Superior temporal gyrus (tissue), 1 donor: ENCODE measurements around the gene NETO2.
"Not testable (repeated sequence)": the region's sequence is repeated elsewhere in the genome, so short reads cannot be mapped to it uniquely, and the experiment has no call there.

Source experiments
- DNase-seq: peaks from one replicate; pipeline ENCODE4 v3.0.0-alpha.2; 2016; ENCODE audit errors: extremely low spot score

The NETO2 gene

DNA sequence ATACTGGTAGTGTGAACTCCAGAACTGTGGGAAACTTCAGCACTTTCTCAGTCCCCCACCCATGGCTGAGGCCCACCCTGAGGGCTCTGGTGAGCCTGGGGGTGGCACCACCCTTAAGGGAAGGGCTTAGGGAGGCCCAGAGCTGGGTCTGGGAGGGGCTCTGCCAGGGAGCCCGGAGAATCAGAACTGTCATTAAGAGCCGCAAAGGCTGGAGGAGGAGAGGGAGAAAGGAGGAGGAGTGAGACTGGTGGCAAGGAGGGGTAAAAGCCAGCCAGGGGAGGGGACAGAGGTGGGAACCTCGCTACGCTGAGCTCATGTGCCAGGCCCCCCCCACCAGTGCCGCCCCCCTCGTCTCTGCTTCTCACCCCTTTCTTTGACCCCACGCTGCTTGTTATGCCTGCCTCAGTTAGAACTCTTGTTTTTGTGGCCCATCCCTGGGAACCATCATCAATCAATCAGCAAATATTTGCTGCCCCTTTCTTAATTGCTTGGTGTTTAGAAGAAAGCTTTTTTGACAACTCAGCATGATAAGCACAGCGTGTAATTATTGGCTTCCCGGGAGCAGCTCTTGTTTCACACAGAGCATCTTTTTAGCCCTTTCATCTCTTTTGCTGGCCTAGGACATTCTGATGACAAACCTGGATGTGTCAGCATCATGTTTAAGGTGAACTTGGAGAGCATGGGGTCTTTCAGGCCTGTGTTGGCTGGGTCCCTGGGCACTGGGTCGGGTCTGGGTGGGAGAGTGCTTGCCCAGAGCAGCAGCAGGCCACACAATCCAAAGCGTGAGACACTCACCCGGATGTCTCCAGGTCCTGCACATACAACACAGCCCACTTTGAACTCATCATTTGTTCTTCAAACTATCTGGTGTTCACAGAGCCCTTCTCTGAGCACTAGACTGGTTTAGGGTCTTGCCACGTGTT lies 77.7 kb downstream of the NETO2 start:
- DNase-seq = no peak

DNA sequence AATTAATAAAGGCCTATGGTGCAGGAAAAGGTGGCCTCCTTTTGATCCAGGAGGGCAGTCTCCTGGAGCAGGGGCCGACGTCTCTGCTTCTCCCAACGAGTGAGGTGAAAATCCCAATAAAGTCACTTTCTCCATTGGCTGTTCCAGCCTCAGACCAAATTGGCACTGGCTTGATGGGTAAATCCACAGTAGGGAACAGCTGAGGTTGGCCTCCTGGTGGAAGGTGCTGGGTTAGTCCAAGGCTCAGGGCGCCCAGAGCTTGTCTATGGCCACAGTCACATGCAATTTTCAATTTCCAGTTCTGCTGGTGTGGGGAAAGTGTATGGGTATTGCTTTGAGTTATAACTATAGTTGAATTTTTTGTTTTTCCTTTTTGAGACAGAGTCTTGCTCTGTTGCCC lies 79.0 kb downstream of the NETO2 start:
- DNase-seq = no peak

DNA sequence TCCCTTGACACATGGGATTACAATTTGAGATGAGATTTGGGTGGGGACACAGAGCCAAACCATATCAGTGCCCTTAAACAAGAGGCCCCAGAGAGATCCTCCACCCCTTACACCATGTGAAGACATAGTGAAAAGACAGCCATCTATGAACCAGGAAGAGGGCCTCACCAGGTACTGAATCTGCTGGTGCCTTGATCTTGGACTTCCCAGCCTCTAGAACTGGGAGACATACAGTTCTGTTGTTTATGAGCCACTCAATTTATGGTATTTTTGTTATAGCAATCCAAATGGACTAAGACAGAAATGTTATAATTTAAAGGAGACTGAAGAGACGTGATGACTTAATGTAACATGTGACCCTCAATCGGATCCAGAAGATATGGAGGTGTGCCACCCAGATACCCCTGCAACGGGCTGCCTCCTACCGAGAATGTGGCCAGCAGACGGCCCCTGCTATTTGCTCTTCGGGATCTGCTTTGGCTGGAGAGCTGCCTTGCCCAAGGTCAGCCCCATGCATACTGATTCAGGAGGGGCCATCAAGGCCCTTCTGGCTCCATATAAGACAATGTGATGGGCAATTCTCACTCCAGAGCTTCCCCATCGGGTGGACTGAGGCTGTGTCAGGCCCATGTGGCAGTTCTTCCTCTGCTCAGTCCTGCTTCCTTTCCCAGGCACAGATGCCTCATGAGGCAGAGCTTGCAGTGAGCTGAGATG lies 80.6 kb downstream of the NETO2 start:
- no peak for DNase-seq

DNA sequence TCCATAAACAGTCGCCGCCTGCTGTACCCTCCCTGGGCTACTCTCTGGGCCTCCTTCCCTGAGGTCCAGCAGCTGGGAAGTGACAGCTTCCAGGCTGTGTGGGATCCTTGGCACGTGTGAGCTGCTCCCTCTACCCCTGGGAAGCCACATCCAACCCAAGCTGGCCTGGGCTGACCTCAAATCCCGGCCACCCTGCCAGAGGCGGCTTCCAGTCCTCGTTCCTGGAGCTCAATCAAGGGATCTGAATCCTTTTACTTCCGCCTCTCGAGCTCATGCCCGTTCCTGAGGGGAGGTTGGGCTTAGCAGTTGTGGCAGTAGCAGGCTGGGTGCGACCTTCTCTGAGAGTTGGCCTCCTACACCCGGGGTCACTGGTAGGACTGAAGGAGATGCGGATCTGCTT lies 82.5 kb downstream of the NETO2 start:
- DNase-seq = no peak

DNA sequence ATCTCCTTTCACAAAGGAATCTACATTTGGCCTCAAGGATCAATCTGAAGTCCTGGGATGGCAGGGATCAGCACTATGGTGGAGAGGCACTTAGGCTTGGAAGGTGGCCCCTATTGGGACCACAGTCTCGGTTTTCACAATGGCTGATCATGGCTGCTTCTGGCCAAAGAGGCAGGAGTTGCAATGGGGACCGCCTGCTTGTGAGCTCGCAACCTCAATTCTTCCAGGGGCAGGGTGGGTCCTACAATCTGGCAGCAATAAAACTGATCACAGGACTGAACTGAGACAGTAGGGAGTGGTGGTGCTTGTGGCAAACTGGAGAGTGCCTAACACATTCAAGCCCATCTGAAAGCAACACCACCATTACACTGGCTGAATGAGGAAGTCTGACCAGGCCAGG lies 83.1 kb downstream of the NETO2 start:
- DNase-seq = no peak

DNA sequence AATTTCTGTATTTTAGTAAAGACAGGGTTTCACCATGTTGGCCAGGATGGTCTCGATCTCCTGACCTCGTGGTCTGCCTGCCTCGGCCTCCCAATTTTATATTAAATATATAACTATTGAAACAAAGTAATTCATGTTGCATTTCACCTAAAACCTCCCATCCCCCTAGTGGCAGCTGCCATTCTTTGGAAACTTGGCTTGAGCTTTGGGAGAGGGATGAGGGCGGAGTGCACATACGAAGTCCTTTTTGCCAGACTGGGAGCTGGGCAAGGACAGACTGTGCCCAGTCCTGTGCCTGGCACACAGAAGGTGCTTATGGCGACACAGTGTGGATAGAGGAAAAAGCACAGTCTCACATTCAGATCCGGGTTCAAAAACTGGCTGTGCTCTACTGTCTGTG lies 83.8 kb downstream of the NETO2 start:
- no peak for DNase-seq

DNA sequence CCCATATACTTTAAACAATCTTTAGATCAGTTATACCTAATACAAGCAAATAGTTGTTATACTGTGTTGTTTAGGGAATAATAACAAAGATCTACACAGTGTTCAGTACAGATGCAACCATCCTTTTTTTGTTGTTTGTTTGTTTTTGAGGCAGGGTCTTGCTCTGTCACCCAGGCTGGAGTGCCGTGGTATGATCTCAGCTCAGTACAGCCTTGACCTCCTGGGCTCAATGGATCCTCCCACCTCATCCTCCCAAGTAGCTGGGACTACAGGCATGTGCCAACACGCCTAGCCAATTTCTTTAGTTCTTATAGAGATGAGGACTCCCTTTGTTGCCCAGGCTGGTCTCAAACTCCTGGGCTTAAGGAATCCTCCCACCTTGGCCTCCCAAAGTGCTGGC lies 84.6 kb downstream of the NETO2 start:
- DNase-seq = not testable (repeated sequence)

DNA sequence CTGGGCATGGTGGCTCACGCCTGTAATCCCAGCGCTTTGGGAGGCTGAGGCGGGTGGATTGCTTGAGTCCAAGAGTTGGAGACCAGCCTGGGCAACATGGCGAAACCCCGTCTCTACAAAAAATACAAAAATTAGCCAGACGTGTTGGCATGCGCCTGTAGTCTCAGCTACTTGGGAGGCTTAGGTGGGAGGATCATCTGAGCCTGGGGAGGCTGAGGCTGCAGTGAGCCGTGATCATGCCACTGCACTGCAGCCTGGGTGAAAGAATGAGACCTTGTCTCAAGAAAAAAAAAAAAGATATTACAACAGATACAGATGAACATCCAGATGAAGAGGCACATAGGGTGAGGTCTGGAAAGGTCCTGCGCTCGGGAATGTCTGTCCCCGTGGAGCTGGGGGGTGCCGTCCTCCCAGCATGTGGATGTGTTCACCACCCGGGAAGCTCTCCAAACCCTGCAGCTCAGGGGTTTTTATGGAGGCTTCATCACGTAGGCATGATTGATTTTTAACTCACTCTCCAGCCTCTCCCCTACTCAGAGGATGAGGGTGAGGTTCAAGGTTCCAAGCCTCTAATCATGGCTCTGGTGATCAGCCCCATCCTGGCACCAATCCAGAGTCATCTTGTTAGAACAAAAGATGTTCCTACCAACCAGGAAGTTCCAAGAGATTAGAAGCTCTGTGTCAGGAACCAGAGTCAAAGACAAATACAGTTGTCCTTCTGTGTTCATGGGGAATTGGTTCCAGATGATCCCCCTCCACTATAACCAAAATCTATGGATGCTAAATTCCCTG lies 85.3 kb downstream of the NETO2 start:
- no peak for DNase-seq

DNA sequence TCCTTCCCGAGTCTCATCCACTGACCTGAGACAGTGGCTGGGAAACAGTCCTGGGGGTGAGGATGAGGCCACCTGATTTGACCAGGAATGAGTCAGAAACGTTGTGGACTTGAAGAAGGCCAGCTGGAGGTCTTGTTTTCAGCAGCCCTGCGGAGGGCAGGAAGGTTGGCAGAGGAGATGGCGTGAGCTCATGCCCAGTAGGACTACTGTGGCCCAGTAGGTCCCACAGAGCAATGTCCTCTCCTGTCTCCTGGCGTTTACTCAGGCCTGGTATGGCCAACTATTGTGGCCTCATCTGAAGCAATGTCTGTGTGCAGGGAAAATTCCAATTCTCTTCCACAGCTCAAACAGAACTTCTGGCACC lies 86.1 kb downstream of the NETO2 start:
- DNase-seq = no peak

DNA sequence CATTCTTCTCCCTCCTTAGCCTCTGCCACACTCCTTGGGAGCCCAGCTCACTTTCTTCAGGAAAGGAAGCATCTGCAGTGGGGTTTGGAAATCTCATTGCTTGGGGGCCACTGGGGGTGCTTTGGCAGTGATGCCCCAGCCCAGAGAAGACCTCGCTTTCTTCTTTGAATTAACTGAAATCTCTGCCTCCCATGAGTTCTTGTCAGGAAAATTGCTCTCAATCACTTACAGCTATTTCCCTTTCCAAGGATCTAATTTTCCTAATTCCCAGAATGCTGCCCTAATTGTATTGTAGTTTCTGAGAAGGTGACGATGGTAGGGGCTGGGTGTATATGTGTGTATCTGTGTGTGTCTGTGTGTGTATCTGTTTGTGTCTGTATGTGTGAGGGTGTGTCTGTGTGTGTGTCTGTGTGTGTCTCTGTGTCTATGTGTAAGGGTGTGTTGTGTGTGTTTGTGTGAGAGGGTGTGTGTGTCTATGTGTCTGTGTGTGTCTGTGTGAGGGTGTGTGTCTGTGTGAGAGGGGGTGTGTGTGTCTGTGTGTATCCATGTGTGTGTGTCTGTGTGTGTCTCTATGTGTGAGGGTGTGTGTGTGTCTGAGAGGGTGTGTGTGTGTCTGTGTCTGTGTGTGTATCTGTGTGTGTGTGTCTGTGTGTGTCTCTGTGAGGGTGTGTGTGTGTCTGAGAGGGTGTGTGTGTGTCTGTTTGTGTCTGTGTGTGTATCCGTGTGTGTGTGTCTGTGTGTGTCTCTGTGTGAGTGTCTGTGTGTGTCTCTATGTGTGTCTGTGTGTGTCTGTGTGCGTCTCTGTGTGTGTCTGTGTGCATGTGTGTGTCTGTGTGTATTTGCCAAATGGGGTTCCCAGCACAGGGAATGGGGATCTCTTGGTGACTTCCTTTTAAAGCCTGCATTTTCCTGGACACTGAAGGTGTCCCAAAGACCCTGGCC lies 86.8 kb downstream of the NETO2 start:
- DNase-seq = no peak

DNA sequence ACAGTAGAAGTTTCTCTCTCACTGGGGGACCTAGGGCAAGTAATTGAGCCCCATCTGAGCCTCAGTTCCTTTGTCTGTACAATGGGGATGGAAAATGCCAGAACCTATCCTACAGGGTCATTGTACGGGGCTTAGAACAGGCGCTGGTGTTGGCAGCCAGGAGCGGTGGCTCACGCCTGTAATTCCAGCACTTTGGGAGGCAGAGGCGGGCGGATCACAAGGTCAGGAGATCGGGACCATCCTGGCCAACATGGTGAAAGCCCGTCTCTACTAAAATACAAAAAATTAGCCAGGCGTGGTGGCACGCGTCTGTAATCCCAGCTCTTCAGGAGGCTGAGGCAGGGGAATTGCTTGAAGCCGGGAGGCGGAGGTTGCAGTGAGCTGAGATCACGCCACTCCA lies 87.7 kb downstream of the NETO2 start:
- not testable (repeated sequence) for DNase-seq

DNA sequence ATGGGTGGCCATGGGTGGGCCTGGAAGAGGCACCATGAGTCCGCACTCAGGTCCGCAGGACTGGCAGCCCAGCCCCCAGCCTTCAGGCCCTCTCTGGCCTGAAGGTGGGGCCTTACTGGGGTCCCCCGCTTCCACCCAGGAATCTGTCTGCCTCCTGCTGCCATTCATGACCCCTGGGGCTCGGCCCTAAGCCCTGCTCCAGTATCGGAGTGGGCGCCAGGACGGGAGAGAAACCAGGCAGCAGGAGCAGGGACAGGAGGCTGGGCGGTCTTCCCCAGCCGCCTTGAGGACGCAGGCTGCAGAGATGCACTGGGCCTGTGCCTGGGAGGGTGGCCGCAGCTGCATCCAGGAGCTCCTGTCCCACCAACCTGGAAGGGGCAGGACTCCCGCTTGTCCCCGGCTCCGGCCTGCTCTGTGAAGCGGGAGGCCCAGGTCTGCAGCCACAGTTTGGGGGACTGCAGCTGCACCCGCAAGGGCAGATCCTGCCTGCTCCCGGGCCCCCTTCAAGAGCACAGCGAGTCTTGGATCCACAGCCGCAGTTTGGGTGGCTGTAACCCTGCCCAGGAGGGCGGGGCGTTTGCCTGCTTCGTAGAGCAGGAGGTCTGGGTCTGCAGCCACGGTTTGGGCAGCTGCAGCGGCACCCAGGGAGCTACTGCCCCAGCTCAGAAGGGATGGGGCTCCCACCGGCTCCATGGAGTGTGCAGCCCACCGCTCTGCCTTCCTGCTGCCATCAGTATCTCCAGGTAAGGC lies 88.4 kb downstream of the NETO2 start:
- no peak for DNase-seq

DNA sequence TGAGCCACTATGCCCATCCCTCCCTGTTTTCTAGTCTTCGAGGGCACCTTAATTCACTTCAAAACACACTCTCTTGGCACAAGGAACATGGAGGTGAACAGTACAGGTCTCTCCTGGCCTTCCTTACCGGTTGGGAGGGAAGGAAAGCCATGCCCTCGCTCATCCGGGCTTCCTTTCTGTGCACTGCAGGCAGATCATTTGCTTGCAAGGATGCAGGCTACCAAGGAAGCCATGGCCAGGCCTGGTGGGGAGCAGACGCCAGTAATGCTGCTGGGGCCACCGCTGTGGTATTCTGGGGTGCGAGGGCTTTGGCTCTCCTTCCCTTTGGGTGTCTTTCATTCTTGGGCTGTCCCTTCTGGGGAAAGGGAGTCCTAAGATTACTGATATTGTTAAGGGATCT lies 89.4 kb downstream of the NETO2 start:
- DNase-seq = no peak

DNA sequence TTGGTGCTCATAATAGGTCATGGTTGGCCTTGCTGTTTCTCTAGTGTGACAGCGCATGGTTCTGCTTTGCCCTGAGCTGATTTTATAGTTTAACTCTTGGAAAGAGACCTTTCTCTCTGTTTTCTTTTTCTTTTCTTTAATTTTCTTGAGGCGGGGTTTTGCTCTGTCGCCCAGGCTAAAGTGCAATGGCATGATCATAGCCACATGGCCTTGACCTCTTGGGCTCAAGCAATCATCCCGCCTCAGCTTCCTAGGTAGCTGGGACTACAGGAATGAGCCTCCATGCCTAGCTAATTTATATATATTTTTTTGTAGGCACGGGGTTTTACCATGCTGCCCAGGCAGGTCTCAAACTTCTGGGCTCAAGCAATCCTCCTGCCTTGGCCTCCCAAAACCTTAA lies 89.8 kb downstream of the NETO2 start:
- DNase-seq = no peak

DNA sequence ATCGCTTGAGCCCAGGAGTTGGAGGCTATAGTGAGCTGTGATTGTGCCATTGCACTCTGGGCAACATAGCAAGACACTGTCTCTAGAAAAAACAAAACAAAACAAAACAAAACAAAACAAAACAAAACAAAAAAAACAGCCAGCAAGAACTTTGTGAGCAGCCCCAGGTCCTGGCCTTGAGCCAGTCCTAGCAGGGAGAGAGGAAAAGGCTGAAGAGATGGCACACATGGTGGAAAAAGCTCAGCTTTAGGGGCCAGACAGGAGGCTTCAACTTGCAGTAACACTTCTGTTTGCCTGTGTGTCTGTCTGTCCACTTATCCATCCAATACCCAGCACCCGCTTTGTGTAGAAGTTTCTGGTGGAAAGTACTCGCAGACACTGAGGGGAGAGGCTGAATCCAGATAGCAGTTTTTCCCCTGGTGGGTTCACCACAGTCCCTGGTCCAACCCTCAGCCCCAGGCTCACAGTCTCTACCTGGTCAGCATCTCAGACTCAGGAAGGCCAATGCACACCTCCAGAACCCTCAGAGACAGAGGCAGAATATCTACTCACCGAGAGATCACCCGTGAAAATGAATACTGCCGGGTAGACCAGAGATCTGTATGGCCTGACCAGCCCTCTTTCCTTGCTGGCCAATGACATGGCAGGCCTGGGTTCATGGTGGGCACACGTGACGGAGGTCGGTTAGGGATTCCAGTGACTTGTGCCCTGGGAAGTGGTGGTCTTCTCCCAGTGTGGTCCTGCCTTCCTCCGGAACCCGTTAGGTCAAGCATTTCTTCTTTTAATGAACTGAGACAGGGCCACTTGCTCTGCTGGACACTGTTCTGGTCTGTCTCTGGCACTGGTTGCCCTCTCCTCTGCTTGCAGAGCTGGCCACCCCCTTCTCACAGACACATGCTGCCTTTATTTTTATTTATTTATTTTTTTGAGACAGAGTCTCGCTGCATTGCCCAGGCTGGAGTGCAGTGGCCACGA lies 90.8 kb downstream of the NETO2 start:
- no peak for DNase-seq

DNA sequence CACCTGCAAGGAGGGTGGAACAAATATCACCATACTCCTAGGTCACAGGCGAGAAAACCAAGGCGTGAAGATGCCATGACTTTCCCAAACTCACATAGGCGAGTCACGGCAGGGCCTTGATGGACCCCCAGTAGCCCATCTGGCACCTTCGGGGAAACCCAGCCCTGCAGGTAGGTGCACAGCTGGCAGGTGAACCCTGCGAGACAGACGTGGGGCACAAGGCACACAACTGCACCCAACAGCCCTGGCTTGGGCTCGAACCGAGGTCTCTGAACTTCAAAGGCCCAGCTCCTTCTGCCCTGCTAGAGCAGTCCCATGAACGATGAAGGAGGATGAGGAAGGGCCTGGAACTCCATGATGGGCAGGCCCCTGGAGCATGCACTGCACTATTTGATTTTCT lies 92.7 kb downstream of the NETO2 start:
- no peak for DNase-seq

DNA sequence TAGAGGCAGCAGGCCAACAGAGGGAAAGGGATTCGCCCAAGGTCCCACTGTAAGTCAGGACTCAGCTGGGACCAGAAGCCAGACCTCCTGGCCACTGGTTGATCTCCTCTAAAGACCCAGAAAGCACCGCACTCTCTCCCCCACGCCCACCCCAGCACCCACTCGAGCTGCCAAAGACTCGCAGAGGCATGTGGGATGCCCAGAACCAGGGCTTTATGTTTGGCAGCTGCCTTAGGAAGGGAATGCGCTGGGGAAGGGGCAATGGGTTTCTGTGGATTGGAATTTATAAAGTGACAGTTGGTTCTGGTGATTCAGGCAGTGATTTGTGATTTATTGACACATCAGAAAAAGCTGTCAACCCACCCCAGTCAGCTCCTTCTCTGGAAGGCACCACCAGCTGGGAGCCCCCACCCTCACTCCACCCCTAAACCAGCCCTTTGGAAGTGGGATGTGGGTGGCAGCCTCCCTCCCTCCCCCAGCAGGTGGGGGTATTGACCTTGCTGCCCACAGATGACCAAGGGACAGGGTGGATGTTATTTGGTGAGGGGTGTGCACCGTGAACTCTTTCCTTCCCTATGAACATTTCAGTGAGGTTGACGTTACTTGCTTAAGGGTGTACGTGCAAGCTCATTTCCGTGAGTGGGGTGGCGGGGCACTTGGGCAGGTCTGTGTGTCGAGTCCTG lies 93.7 kb downstream of the NETO2 start:
- no peak for DNase-seq

DNA sequence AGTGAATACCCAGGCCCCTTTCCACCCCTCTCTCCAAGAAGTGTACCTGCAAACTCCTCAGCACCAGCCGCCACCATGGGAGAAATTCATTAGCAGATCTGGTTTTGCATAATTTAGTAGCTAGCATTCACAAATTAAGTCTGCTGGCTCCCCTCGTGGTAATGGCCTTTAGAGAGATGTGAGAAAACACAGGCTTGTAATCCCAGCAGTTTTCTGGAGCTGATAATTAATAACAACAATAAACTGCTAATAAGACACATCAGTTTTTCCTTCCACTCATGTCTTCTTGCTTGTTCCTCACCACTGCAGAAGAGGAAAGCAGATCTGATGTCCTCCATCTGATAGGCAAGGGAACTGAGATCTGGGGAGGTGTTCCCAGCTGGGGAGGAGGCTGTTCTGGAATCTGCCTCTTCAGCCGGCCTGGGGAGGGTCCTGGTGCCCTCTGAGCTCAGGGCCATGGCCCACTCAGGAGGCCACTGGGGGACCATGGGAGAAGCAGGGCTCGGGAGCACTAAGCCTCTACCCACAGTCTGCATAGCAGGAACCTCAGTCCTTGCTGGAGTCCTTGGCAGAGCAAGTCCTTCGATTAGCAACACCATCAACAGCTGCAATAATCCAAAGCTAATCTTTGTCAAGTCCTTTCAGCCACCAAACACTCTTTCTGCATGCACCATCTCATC lies 96.1 kb downstream of the NETO2 start:
- DNase-seq = no peak
